Glutamatergic neuron (in vitro differentiated cells): ENCODE results near the gene PRKG1. TPM values are rescaled to one million over a fixed set of nuclear protein-coding genes. Genes with fewer than 3 reads are reported as not detected.

Experiments
- DNase-seq: peaks from one replicate; pipeline ENCODE4 v3.0.0; 2022
- H3K27ac Mint-ChIP-seq: one replicate; pipeline ENCODE4 v1.8.0; 2020; ENCODE audit warnings: mild to moderate bottlenecking, mixed read lengths, inconsistent platforms; ENCODE audit not compliant: unreplicated experiment
- H3K27me3 Mint-ChIP-seq: one replicate; pipeline ENCODE4 v1.8.0; 2020; ENCODE audit warnings: mild to moderate bottlenecking, moderate library complexity, mixed read lengths, inconsistent platforms; ENCODE audit not compliant: unreplicated experiment
- H3K36me3 Mint-ChIP-seq: one replicate; pipeline ENCODE4 v1.8.0; 2020; ENCODE audit warnings: mild to moderate bottlenecking, mixed read lengths, inconsistent platforms; ENCODE audit not compliant: unreplicated experiment
- H3K4me1 Mint-ChIP-seq: one replicate; pipeline ENCODE4 v1.8.0; 2020; ENCODE audit warnings: mild to moderate bottlenecking, low read depth, mixed read lengths, inconsistent platforms; ENCODE audit not compliant: unreplicated experiment
- H3K4me3 Mint-ChIP-seq: one replicate; pipeline ENCODE4 v1.8.0; 2020; ENCODE audit warnings: mild to moderate bottlenecking, mixed read lengths, inconsistent platforms; ENCODE audit not compliant: unreplicated experiment
- H3K9me3 Mint-ChIP-seq: one replicate; pipeline ENCODE4 v1.8.0; 2020; ENCODE audit warnings: mild to moderate bottlenecking, moderate library complexity, mixed read lengths, inconsistent platforms; ENCODE audit not compliant: unreplicated experiment
- CTCF ChIP-seq: fragments of 200-600 bp; sonication (generic); IDR thresholded peaks from one replicate; pipeline ENCODE4 v1.5.0; 2021; ENCODE audit not compliant: partially characterized antibody, unreplicated experiment
- microRNA-seq: library from miRNA; unstranded; fragments of <30 nt; microRNA quantifications from one replicate; pipeline ENCODE4, GENCODE V29; 2020; ENCODE audit not compliant: unreplicated experiment
- total RNA-seq: library from RNA; stranded (reverse); fragmentation: NEBNext Ultra II Directional; extraction: Animal tissue kit (Norgen Biotek cat#: 25700); gene quantifications from one replicate; pipeline ENCODE4 v1.2.1, GENCODE V29; 2021; ENCODE audit not compliant: unreplicated experiment

The PRKG1 gene
- total RNA-seq, 1 donor from 2014 or later = 52.7 TPM

- Mint-ChIP-seq H3K36me3 (no peaks in the 10 kb centered on the region), H3K4me1 (no peaks in the 10 kb centered on the region), H3K27me3 (peaks cover 2% of the 10 kb centered on the region), H3K27ac (no peak overlapping the region), H3K4me3 (no peak overlapping the region), H3K9me3 (no peaks in the 10 kb centered on the region)
- TF ChIP-seq CTCF = no peak
- DNase-seq = no peak
Observed at GRCh38 chr10:52346394-52347326, 1272.4 kb downstream of the PRKG1 start.

GRCh38 chr10:52347327-52347667, 1273.0 kb downstream of the PRKG1 start:
- Mint-ChIP-seq H3K9me3 (no peaks in the 10 kb centered on the region), H3K36me3 (no peaks in the 10 kb centered on the region), H3K27ac (no peak overlapping the region), H3K27me3 (peaks cover 2% of the 10 kb centered on the region), H3K4me1 (no peaks in the 10 kb centered on the region), H3K4me3 (no peak overlapping the region)
- TF ChIP-seq CTCF = no peak
- no peak for DNase-seq

Small RNA genes lying within 50 kb of the gene (microRNA-seq; reads per million reads assigned to microRNA genes)
- gene MIR605 = 5.0 reads per million, percentile 32 among the genes with 10 or more reads in this experiment

Other genes starting within 250 kb of the PRKG1 start
- gene A1CF, start 188.9 kb upstream of the PRKG1 start, total RNA-seq = not detected